D341Med (cell line): ENCODE data around the gene ACER3.
"Not testable (repeated sequence)": the region's sequence is repeated elsewhere in the genome, so short reads cannot be mapped to it uniquely, and the experiment has no call there.

Experiments
- DNase-seq: peaks from one replicate; pipeline ENCODE4 v3.0.0; 2012; ENCODE audit warnings: low spot score

Gene ACER3

GRCh38 chr11:76860539-76861475 lies at the start of gene ACER3:
Gene ACER3, plus strand, starts transcription at chr11:76860918. Its CDS starts 59 bp downstream, at chr11:76860977.
- peak; percentile 98 for DNase-seq

GRCh38 chr11:76811259-76811658 lies 49.5 kb upstream of the ACER3 start:
- DNase-seq: no peak

GRCh38 chr11:76814414-76814813 lies 46.3 kb upstream of the ACER3 start:
- DNase-seq: no peak

- DNase-seq: not testable (repeated sequence)
Measured at GRCh38 chr11:76815678-76816077, 45.0 kb upstream of the ACER3 start.

GRCh38 chr11:76820184-76820566 lies 40.5 kb upstream of the ACER3 start:
- no peak for DNase-seq

GRCh38 chr11:76821396-76821795 lies 39.3 kb upstream of the ACER3 start:
- not testable (repeated sequence) for DNase-seq

GRCh38 chr11:76822406-76822805 lies 38.3 kb upstream of the ACER3 start:
- DNase-seq: no peak

- no peak for DNase-seq
Measured at GRCh38 chr11:76823481-76824028, 37.2 kb upstream of the ACER3 start.

- no peak for DNase-seq
Measured at GRCh38 chr11:76824083-76824939, 36.4 kb upstream of the ACER3 start.

GRCh38 chr11:76824980-76825725 lies 35.6 kb upstream of the ACER3 start:
- no peak for DNase-seq

- DNase-seq: no peak
Measured at GRCh38 chr11:76825726-76826396, 34.9 kb upstream of the ACER3 start.

GRCh38 chr11:76826508-76826907 lies 34.2 kb upstream of the ACER3 start:
- DNase-seq: not testable (repeated sequence)

GRCh38 chr11:76827005-76827404 lies 33.7 kb upstream of the ACER3 start:
- not testable (repeated sequence) for DNase-seq

GRCh38 chr11:76830639-76831327 lies 29.9 kb upstream of the ACER3 start:
- peak; percentile 89 for DNase-seq

- no peak for DNase-seq
Measured at GRCh38 chr11:76831686-76832310, 28.9 kb upstream of the ACER3 start.

GRCh38 chr11:76832361-76832760 lies 28.4 kb upstream of the ACER3 start:
- DNase-seq: no peak

GRCh38 chr11:76834151-76834550 lies 26.6 kb upstream of the ACER3 start:
- no peak for DNase-seq

GRCh38 chr11:76835036-76835435 lies 25.7 kb upstream of the ACER3 start:
- DNase-seq: no peak

GRCh38 chr11:76835928-76836612 lies 24.6 kb upstream of the ACER3 start:
- DNase-seq: peak; percentile 59
